SIG-M5 treated with dmso at 0.1 percent for 504 hours (cell line): ENCODE measurements around the gene MYH11.
"Not testable (repeated sequence)": the region's sequence is repeated elsewhere in the genome, so short reads cannot be mapped to it uniquely, and the experiment has no call there.

Experiments used
- DNase-seq: peaks from one replicate; lab custom pipeline; 2025; ENCODE audit not compliant: unreplicated experiment; lab: John Stamatoyannopoulos, UW

The MYH11 gene

DNA sequence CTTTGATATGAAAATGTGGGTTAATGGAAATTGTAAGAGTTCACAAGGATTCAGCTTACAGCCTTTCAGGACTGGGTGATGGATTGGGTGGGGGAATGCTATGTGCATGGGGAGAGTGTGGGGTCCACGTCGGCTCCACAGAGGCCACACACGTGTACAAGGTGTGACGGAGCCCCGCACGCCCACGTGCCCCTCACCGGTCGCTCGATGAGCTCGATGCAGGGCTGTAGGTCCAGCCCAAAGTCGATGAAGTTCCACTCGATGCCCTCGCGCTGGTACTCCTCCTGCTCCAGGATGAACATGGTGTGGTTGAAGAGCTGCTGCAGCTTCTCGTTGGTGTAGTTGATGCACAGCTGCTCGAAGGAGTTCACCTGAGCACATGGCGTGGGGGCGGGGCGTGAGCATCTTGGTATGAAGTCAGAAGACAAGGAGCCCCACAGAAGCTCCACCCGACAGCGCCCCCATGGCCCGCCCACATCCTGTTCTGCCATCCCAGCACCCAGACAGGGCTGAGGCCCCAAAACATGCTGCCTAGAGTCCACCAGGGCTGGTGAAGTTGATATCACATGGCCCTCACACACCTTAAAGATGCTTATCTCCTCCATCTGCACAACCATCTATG is 99.1 kb downstream of the MYH11 start:
- DNase-seq = no peak

- no peak for DNase-seq
These were observed 99.8 kb downstream of the MYH11 start for GRCh38 chr16:15757077-15757386.

GRCh38 chr16:15754821-15755534 is 101.8 kb downstream of the MYH11 start:
- DNase-seq = no peak

DNA sequence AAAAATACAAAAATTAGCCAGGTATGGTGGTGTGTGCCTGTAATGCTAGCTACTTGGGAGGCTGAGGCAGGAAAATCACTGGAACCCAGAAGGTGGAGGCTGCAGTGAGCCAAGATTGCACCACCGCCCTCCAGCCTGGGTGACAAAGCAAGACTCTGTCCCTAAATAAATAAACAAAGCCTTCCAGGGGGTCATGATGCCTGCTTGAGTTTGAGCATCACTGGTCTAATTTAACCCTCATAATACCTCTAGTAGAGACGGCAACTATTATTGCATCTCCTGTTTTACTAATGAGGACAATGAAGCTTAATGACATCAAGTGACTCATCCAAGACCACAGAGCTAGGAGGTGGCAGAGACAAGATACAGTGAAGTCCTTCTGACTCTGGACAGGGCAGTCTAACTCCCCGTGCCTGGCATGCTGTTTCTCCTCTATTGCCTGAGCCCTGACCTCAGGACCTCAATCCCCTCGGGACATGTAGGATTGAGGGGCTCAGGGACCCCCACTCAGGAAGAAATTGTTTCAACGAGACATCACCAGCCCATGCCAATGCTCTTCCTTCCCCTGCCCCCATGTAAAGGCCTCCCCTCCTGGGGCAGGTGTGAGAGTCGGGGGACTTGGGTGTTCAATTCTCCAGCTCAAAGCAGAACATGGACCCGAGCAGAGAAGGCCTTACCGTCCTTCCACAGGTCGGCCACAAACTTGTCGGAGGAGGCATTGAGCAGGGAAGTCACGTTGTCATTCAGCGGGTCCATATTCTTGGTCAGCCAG is 103.9 kb downstream of the MYH11 start:
- no peak for DNase-seq

DNA sequence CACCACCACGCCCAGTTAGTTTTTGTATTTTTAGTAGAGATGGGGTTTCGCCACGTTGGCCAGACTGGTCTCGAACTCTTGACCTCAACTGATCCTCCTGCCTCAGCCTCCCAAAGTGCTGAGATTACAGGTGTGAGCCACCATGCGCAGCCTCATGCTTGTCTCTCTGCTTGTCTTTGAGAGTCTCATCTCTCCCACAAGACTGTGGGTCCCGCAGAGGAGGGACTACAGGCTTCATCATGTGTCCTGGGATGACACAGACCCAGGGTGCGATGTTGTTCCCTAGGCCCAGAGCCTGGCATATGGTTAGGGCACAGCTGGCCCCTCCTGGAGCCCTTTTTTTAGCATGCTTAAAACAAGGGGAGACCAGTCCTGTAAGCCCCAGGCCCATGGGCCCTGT is 104.9 kb downstream of the MYH11 start:
- DNase-seq = no peak

DNA sequence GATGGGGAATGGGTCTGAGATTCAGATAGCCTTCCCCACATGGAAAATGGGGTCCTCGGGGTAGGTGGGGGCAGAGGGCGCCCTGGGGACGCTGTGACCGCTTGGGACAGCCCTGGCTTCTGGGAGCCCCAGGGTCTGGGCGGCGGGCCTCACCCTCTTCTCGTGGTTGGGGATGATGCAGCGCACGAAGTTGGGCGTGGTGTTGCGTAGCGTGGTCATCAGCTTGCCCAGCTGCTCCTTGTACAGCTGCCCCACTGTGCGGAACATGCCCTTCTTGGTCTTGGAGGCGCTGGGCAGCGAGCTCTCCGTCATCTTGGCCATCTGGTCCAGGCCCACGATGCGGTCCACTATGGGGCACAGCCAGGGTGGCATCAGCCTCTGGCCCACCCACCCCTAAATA is 106.8 kb downstream of the MYH11 start:
- DNase-seq = no peak

GRCh38 chr16:15749371-15749770 is 107.5 kb downstream of the MYH11 start:
- DNase-seq = no peak

DNA sequence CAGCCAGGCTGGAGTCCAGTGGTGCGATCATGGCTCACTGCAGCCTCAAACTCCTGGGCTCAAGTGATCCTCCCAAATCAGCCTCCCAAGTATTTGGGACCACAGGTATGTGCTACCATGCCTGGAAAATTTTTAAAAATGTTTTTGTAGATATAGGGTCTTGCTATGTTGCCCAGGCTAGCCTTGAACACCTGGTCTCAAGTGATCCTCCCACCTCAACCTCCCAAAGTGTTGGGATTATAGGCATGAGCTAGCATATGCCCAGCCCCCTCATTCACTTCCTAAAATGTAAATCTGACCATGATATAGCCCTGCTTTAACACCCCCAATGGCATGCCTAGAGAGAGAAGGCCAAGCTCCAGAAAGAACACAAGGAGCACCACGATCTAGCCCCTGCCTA is 108.2 kb downstream of the MYH11 start:
- DNase-seq = no peak

DNA sequence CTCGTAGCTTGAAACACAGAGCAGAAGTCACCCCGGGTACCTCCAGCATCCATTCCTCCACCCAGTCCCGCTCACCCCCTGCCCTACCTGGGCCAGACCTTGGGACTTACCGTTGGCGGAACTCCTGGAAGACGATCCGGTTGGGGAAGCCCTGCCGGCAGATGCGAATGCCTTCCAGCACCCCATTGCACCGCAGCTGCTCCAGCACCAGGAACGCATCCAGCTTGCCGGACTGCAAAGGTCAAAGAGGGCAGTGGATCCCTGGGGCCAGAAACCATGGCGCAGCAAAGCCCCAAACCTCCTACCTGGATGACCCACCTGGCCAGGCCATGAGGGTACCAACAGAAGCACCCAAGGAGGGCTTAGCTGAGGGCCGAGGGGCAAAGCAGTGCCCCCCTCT is 108.9 kb downstream of the MYH11 start:
- no peak for DNase-seq

DNA sequence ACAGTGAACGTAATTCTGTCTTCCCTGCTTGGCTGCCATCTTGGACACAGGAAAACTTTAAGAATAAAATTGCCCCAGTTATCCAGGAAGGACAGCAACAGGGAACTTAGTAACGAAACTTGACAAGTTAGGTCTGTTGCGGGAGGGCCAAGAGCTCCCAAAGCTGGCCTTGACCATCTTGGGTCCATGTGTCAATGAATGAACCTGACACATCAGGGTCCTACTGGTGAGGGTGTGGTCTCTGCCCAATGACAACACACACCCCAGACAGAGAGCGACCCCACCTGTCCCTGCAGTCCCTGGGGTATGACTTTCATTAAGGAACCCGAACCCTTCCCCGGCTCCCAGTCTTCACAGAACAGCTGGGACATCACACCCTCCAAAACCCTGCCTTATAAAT is 110.5 kb downstream of the MYH11 start:
- no peak for DNase-seq

- DNase-seq = no peak
These were observed 113.2 kb downstream of the MYH11 start for GRCh38 chr16:15743657-15744056.

DNA sequence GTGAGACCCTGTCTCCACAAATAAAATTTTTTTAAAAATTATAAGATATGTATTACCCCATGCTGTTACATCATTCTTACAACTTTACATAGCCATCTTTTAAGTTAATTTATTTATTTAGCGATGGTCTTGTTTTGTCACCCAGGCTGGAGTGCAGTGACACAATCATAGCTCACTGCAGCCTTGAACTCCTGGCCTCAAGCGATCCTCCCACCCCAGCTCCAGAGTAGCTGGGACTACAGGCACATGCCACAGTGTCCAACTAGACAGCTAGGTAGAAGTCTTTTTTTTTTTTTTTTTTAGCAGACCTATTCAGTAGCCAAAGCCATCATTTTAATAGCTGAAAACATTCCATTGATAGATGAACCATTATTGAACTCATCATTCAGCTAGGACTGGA is 114.1 kb downstream of the MYH11 start:
- no peak for DNase-seq

DNA sequence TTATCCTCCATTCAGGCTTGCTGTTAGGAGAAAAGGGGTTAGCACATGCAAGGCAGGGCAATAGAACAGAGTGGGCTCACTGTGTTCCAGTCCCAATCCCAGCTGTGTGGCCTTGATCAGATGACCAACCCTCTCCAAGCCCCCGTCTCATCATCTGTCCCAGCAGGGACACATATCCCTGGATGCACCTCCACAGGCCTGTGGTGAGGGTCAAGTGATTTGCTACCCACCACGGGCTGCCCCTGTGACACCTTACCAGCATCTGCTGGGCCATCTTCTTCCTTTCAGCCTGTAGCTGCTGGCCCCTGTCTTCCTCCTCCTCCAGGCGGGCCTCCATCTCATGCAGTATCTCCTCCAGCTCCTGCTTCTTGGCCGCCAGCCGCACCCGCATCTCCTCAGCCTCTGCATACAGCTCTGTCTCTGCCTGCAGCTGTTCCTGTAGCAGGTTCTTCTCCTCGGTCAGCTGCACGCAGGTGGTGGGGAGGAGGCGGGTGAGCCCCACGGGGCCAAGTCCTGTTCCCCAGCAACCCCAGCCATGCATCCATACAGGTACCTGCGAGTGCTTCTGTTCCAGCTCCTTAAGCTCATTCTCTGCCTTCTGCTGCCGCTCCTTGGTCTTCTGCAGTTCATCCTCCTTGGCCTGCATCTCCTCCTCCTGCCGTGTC is 115.5 kb downstream of the MYH11 start:
- DNase-seq = no peak

DNA sequence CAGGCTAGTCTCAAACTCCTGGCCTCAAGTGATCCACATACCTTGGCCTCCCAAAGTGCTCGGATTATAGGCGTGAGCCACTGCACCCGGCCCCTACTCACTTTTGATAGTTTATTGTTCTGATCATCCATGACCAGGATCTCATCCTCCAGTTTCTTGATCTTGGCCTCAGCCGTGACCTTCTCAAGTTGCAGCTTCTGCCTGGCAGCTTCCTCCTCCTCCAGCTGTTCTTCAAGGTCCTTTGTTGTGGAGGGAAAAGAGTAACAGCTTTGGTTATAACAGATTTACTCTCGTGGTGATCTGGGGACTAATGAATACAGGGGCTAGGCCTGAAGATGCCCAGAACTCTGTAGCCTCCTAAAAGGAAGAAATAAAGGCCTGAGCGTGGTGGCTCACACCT is 116.9 kb downstream of the MYH11 start:
- no peak for DNase-seq

DNA sequence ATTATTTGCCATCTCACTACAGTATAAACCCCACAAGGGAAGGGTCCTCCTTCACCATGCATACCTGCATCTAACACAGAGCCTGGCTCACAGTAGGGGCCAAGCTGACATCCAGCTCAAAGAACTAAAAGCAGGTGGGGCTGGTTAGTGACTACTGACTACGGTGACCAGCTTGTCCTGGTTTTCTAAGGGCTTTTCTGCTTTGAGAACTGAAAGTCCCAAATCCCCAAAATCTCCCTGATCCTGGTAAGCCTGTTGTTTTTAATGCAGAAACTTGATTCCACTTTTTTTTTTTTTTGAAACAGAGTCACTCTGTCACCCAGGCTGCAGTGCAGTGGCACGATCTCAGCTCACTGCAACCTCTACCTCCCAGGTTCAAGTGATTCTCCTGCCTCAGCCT is 117.4 kb downstream of the MYH11 start:
- DNase-seq = no peak

DNA sequence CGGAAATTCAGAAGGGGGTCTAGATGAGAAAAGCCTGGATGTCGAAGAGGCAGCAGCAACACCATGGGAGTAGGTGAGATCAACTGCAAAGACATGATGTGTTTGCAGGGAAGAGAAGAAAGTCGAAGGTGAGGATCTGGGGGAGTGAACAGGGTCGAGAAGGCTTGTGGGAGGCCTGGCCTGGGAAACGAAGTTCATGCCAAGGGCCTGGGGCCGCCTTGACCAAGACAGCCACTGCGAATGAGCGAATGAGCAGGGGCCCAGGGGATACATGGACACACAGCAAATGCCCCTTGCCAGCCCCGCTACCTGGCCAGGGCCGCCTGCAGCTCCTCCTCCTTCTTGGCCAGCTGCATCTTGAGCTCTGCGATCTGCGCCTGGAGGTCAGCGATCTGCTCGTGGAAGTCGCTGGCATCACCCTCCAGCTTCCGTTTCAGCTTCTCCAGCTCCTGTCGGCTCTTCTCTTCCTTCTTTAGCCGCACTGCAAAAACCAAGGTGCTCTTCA is 119.6 kb downstream of the MYH11 start:
- no peak for DNase-seq

- DNase-seq = no peak
These were observed 120.3 kb downstream of the MYH11 start for GRCh38 chr16:15736529-15736928.

DNA sequence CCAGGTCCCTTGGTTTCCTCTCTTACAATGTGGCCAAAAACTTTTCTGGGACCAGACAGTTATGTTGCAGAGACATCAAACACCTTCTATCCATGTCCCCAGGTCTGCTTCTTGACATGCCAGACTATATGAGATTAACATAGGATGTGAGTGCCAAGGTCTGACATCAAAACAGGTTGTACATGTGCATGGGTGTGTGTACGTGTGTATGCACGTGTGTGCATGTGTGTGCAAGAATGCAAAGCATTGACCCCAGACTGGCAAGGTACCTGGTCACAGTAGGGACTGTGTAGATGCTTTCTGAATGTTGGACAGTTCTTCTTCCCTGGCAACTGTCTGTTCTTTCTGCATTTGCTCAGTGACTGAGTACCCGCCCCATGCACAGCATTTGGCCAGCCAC is 121.2 kb downstream of the MYH11 start:
- no peak for DNase-seq

- DNase-seq = no peak
These were observed 124.4 kb downstream of the MYH11 start for GRCh38 chr16:15732416-15732815.

- no peak for DNase-seq
These were observed 127.7 kb downstream of the MYH11 start for GRCh38 chr16:15729152-15729551.

- DNase-seq = not testable (repeated sequence)
These were observed 129.1 kb downstream of the MYH11 start for GRCh38 chr16:15727697-15728096.

- DNase-seq = no peak
These were observed 130.1 kb downstream of the MYH11 start for GRCh38 chr16:15726715-15727114.
